Rectal smooth muscle tissue (tissue), 1 donor: Measurements from ENCODE around the gene MSN.

ENCODE experiments used
- H3K27ac ChIP-seq: one replicate; pipeline ENCODE4 v1.7.0; 2013; ENCODE audit warnings: low read depth, low read length, inconsistent platforms
- H3K27me3 ChIP-seq: one replicate; pipeline ENCODE4 v1.7.0; 2013; ENCODE audit warnings: low read length; ENCODE audit not compliant: control insufficient read depth, insufficient read depth
- H3K36me3 ChIP-seq: one replicate; pipeline ENCODE4 v1.7.0; 2013; ENCODE audit warnings: low read length; ENCODE audit not compliant: control insufficient read depth, insufficient read depth
- H3K4me1 ChIP-seq: one replicate; pipeline ENCODE4 v1.7.0; 2013; ENCODE audit warnings: low read length; ENCODE audit not compliant: control insufficient read depth, insufficient read depth
- H3K4me3 ChIP-seq: one replicate; pipeline ENCODE4 v1.7.0; 2013; ENCODE audit warnings: low read length
- H3K9ac ChIP-seq: one replicate; pipeline ENCODE4 v1.7.0; 2013; ENCODE audit warnings: low read length

MSN gene

DNA sequence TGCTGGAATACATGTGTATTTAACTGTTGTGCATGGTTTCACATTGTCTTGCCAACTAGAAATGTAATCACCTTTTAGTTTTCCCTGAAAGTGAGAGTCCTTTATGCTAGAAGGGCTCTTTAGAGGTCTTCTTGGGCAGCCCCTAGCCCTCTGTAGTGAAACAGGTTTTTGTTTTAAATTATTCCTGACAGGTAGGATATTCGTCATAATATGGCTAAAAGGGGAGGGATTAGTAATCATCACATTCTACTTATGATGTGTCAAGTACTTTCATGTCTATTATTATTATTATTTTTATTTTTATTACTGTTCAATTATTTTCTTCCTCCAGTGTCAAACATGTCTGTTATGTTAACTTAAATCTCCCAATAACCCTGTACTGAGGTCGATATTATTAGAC, 35.5 kb downstream of the MSN start:
- peaks cover 12% of the 10 kb centered on the region for H3K4me1 ChIP-seq
- no peak overlapping the region for H3K9ac ChIP-seq
- H3K4me3 ChIP-seq = no peak overlapping the region
- H3K27ac ChIP-seq = no peak overlapping the region
- H3K27me3 ChIP-seq = no peaks in the 10 kb centered on the region
- H3K36me3 ChIP-seq = no peaks in the 10 kb centered on the region

GRCh38 chrX:65705439-65705838, 38.0 kb downstream of the MSN start:
- Histone ChIP-seq H3K9ac (no peak overlapping the region), H3K4me3 (no peak overlapping the region), H3K27ac (peak overlapping the region; percentile 65), H3K36me3 (no peaks in the 10 kb centered on the region), H3K27me3 (no peaks in the 10 kb centered on the region), H3K4me1 (peaks cover 12% of the 10 kb centered on the region)

DNA sequence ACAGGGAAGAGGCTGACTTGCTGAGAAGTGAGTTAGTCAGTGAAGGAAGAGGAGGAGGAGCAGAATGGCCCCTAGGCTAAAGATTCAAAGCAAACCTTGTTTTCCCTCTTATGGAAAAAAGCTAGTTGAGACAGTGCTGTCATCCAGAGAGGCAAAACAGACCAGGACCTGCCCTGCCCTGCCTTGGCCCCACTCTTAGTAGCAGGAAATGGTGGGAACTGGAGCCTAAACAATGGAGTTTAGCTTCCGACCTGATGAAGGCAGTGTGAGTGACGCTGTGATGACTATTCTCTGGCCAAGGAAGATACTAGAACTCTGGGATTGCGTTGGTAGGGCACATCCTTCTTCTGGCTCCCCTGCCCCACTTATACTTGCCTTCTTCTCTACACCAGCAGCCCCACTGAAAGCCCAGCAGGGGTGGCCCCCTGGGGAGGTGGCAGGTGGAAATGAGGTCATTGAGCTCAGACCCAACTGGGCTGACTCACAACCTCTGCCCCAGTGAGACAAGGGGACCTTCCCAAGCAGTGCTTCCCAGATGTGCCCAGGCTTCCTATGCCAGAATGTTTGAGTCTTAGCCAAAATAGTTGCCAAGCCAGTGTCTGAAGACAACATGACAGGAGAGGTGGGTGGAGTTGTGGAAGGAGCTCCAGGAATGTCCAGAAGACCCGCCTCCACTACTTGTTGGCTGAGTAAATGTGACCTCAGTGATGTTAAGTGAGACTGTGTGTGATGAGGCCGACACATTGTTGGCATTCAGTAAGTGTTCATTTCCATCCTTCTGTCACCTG, 38.8 kb downstream of the MSN start:
- no peak overlapping the region for H3K4me3 ChIP-seq
- no peaks in the 10 kb centered on the region for H3K27me3 ChIP-seq
- H3K4me1 ChIP-seq = peaks cover 12% of the 10 kb centered on the region
- peak overlapping the region; percentile 65 for H3K27ac ChIP-seq
- no peaks in the 10 kb centered on the region for H3K36me3 ChIP-seq
- no peak overlapping the region for H3K9ac ChIP-seq

- no peaks in the 10 kb centered on the region for H3K27me3 ChIP-seq
Measured at GRCh38 chrX:65707151-65707550, 39.7 kb downstream of the MSN start.

GRCh38 chrX:65712005-65712806, 44.8 kb downstream of the MSN start:
- Histone ChIP-seq H3K27ac (no peak overlapping the region), H3K4me3 (no peak overlapping the region), H3K4me1 (no peaks in the 10 kb centered on the region), H3K36me3 (no peaks in the 10 kb centered on the region), H3K27me3 (no peaks in the 10 kb centered on the region), H3K9ac (no peak overlapping the region)

More at GRCh38 chrX:65707151-65707550, 39.7 kb downstream of the MSN start:
- Histone ChIP-seq H3K27ac (peak overlapping the region; percentile 48), H3K4me1 (peaks cover 12% of the 10 kb centered on the region), H3K9ac (no peak overlapping the region), H3K4me3 (no peak overlapping the region), H3K36me3 (no peaks in the 10 kb centered on the region)

- no peak overlapping the region for H3K27ac ChIP-seq
- no peak overlapping the region for H3K4me3 ChIP-seq
- no peaks in the 10 kb centered on the region for H3K4me1 ChIP-seq
- peaks cover 6% of the 10 kb centered on the region for H3K36me3 ChIP-seq
- no peaks in the 10 kb centered on the region for H3K27me3 ChIP-seq
- no peak overlapping the region for H3K9ac ChIP-seq
Measured at GRCh38 chrX:65718538-65718937, 51.1 kb downstream of the MSN start.

GRCh38 chrX:65720381-65720964, 53.0 kb downstream of the MSN start:
- Histone ChIP-seq H3K36me3 (peaks cover 6% of the 10 kb centered on the region), H3K9ac (no peak overlapping the region), H3K4me3 (no peak overlapping the region), H3K27ac (no peak overlapping the region), H3K4me1 (no peaks in the 10 kb centered on the region), H3K27me3 (no peaks in the 10 kb centered on the region)

GRCh38 chrX:65723706-65724105, 56.3 kb downstream of the MSN start:
- H3K4me1 ChIP-seq = no peaks in the 10 kb centered on the region
- peaks cover 5% of the 10 kb centered on the region for H3K36me3 ChIP-seq
- H3K27ac ChIP-seq = no peak overlapping the region
- H3K4me3 ChIP-seq = no peak overlapping the region
- H3K9ac ChIP-seq = no peak overlapping the region
- no peaks in the 10 kb centered on the region for H3K27me3 ChIP-seq

DNA sequence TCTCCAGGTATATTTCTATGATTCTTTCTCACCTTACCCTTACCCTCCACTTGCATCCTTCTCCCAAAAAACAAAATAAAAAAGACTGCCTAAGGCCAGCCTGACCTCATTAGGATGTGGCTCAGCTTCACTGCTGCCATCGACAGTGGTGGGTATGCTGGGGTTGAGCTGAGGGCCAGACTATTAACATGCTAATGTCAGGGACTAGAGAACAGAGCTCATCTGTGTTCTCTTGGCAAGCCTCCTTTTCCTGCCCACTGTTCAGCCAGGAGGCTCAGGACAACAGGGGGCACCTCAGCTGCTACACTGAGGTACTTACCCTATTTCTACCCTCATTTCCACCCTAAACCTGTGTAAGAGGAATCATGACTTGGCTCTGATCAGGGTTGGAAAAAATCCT, 59.3 kb downstream of the MSN start:
- Histone ChIP-seq H3K36me3 (no peaks in the 10 kb centered on the region), H3K4me3 (no peak overlapping the region), H3K4me1 (no peaks in the 10 kb centered on the region), H3K27me3 (no peaks in the 10 kb centered on the region), H3K27ac (no peak overlapping the region), H3K9ac (no peak overlapping the region)

DNA sequence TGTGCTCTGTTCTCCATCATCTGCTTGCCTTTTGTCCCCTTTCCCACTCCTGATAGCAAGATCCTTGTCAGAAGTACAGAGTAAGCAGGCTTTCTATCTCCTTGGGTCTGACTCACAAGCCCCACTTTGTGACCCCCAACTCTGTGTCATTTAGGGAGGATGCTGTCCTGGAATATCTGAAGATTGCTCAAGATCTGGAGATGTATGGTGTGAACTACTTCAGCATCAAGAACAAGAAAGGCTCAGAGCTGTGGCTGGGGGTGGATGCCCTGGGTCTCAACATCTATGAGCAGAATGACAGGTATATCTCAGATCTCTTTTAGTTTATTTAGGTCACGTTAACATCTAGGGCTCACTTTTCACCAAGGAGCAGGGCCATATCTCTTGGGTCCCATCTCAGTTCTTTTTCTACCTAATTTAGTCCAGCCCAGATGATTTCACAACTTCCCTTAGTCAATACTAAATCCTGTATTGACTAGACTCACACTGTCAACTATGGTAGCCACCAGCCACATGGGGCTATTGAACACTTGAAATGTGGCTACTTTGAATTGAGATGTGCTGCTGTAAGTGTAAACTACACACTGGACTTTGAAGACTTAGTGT, 64.3 kb downstream of the MSN start:
- peaks cover 20% of the 10 kb centered on the region for H3K36me3 ChIP-seq

DNA sequence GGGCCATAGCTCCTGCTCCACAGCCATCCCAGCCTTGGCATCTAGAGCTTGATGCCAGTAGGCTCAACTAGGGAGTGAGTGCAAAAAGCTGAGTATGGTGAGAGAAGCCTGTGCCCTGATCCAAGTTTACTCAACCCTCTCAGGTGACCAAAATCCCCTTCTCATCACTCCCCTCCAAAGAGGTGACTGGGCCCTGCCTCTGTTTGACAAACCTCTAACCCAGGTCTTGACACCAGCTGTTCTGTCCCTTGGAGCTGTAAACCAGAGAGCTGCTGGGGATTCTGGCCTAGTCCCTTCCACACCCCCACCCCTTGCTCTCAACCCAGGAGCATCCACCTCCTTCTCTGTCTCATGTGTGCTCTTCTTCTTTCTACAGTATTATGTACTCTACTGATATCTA, 73.5 kb downstream of the MSN start:
- Histone ChIP-seq H3K4me3 (no peak overlapping the region), H3K9ac (no peak overlapping the region), H3K27me3 (no peaks in the 10 kb centered on the region), H3K36me3 (peaks cover 35% of the 10 kb centered on the region), H3K27ac (no peak overlapping the region), H3K4me1 (no peaks in the 10 kb centered on the region)

More for the DNA sequence above, 64.3 kb downstream of the MSN start:
- Histone ChIP-seq H3K27ac (no peak overlapping the region), H3K9ac (no peak overlapping the region), H3K4me3 (no peak overlapping the region), H3K4me1 (no peaks in the 10 kb centered on the region), H3K27me3 (no peaks in the 10 kb centered on the region)

GRCh38 chrX:65741823-65742222, 74.4 kb downstream of the MSN start:
- Histone ChIP-seq H3K9ac (no peak overlapping the region), H3K4me1 (no peaks in the 10 kb centered on the region), H3K27ac (no peak overlapping the region), H3K36me3 (peaks cover 28% of the 10 kb centered on the region), H3K4me3 (no peak overlapping the region), H3K27me3 (no peaks in the 10 kb centered on the region)
